Peyer's patch (tissue), 4 donors: ENCODE data around the gene ATF2.

Source experiments
- CTCF ChIP-seq, 6 experiments: fragments of 450-650 bp in 4 of 6; fragments of 200-600 bp in 2 of 6; sonication (generic) in 1 of 6; IDR thresholded peaks; one replicate each; pipeline ENCODE4 v1.5.1; 2017 to 2019; ENCODE audit warnings: antibody characterized with exemption in 6 of 6, mild to moderate bottlenecking in 3 of 6, moderate library complexity in 1 of 6
- POLR2A ChIP-seq, 2 donors: fragments of 450-650 bp; IDR thresholded peaks; one replicate each; pipeline ENCODE4 v1.5.1; 2017; ENCODE audit warnings: antibody characterized with exemption in 2 of 2, mild to moderate bottlenecking in 2 of 2, moderate library complexity in 2 of 2

- TF ChIP-seq CTCF (IDR thresholded peaks at IDR 0.05) (no peak), POLR2A (IDR thresholded peaks at IDR 0.05) (no peak)
Measured at GRCh38 chr2:175025946-175026345, 142.1 kb downstream of the ATF2 start.
